ENCODE data around the gene CIDEB. TPM values are rescaled to one million over a fixed set of nuclear protein-coding genes. Genes with fewer than 3 reads are reported as not detected.

CIDEB gene
- total RNA-seq, 1 experiment from 2014 or later, result 9.9 TPM

DNA sequence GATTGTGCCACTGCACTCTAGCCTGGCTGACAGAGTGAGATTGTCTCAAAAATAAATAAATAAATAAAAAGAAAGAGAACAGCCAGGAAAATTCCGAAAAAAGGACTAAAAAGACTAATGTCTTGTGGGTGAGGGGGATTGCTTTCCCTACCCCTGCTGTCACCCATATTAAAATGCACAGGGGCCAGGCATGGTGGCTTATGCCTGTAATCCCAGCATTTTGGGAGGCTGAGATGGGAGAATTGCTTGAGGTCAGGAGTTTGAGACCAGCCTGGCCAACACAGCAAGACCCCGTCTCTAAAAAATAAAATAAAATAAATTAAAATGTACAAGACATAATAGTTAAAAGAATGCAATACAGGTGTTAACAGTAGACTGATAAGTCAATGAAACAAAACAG lies 14.3 kb downstream of the CIDEB start:
- Histone ChIP-seq H3K79me2 (ENCODE audit: low read length) (peaks cover 9% of the 10 kb centered on the region), H3K9me3 (ENCODE audit: low read length) (no peaks in the 10 kb centered on the region), H3K9ac (ENCODE audit: low read length) (no peak overlapping the region), H2AFZ (ENCODE audit: low read length) (no peak overlapping the region), H3K27me3 (ENCODE audit: low read length) (no peaks in the 10 kb centered on the region), H3K4me1 (ENCODE audit: low read length) (peaks cover 14% of the 10 kb centered on the region), H3K27ac (ENCODE audit: low read length) (no peak overlapping the region), H3K4me3 (ENCODE audit: low read length) (no peak overlapping the region), H3K4me2 (ENCODE audit: low read depth, low read length, poor library complexity, severe bottlenecking) (no peak overlapping the region), H4K20me1 (ENCODE audit: insufficient read depth, low read depth, low read length) (no peaks in the 10 kb centered on the region), H3K9me2 (replicated peaks; ENCODE audit: insufficient read depth, low read length) (no peaks in the 10 kb centered on the region), H3K36me3 (ENCODE audit: insufficient read depth, low read length) (peaks cover 25% of the 10 kb centered on the region; the same call in 1 of the 2 replicates)
- no peak for DNase-seq

DNA sequence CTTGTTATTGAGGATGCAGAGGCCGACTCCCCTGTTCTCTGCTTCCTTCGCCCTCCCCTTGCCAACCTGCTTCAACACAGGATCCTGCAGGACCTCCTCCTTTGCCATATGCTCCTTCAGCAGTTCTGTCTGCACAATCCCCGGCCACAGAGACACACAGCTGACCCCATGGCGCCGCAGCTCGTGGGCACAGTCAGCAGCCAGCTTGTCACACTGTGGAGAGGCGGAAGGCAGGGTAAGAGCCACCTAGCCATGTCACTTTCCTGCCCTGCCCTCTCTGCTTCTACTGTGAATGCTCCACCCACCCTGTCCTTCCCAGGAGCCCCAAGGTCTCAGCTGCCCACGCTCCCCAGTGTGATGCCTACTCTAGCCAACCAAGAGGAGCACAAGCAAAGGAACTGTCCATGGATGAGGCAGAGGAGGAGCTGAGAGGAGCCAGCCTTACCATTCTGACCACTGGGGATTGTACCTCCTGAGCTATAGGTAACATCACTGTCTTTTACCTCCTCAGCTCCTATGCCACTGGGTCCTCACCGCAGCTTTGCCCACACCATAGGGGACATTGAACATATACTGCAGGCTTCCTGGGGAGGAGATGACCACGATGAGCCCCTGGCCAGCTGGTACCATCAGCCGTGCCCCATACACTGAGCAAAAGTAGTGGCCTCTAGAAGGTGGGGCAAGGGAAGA lies 15.5 kb downstream of the CIDEB start:
- Histone ChIP-seq H3K79me2 (ENCODE audit: low read length) (peaks cover 11% of the 10 kb centered on the region; the same call in 1 of the 2 replicates), H2AFZ (ENCODE audit: low read length) (no peak overlapping the region), H3K4me2 (ENCODE audit: low read depth, low read length, poor library complexity, severe bottlenecking) (no peak overlapping the region), H3K9me2 (replicated peaks; ENCODE audit: insufficient read depth, low read length) (no peaks in the 10 kb centered on the region), H3K27ac (ENCODE audit: low read length) (no peak overlapping the region), H4K20me1 (ENCODE audit: insufficient read depth, low read depth, low read length) (no peaks in the 10 kb centered on the region), H3K9ac (ENCODE audit: low read length) (no peak overlapping the region), H3K4me3 (ENCODE audit: low read length) (no peak overlapping the region), H3K27me3 (ENCODE audit: low read length) (no peaks in the 10 kb centered on the region), H3K36me3 (ENCODE audit: insufficient read depth, low read length) (peaks cover 25% of the 10 kb centered on the region; the same call in 1 of the 2 replicates), H3K4me1 (ENCODE audit: low read length) (peaks cover 3% of the 10 kb centered on the region), H3K9me3 (ENCODE audit: low read length) (no peaks in the 10 kb centered on the region)
- DNase-seq, result no peak

- H2AFZ ChIP-seq (ENCODE audit: low read length), result no peak overlapping the region
- DNase-seq, result no peak
- H3K4me1 ChIP-seq (ENCODE audit: low read length), result no peaks in the 10 kb centered on the region
- H3K4me3 ChIP-seq (ENCODE audit: low read length), result no peak overlapping the region
- H3K4me2 ChIP-seq (ENCODE audit: low read depth, low read length, poor library complexity, severe bottlenecking), result no peak overlapping the region
- H3K79me2 ChIP-seq (ENCODE audit: low read length), result peaks cover 11% of the 10 kb centered on the region; the same call in 1 of the 2 replicates
- no peaks in the 10 kb centered on the region for H3K27me3 ChIP-seq (ENCODE audit: low read length)
- no peaks in the 10 kb centered on the region for H3K9me2 ChIP-seq (replicated peaks; ENCODE audit: insufficient read depth, low read length)
- H3K9ac ChIP-seq (ENCODE audit: low read length), result no peak overlapping the region
- H3K36me3 ChIP-seq (ENCODE audit: insufficient read depth, low read length), result peaks cover 25% of the 10 kb centered on the region; the same call in 1 of the 2 replicates
- H3K27ac ChIP-seq (ENCODE audit: low read length), result no peak overlapping the region
- H4K20me1 ChIP-seq (ENCODE audit: insufficient read depth, low read depth, low read length), result no peaks in the 10 kb centered on the region
- no peaks in the 10 kb centered on the region for H3K9me3 ChIP-seq (ENCODE audit: low read length)
Measured at GRCh38 chr14:24291446-24292117, 16.2 kb downstream of the CIDEB start.

GRCh38 chr14:24290746-24291145 lies 17.0 kb downstream of the CIDEB start:
- no peaks in the 10 kb centered on the region for H4K20me1 ChIP-seq (ENCODE audit: insufficient read depth, low read depth, low read length)
- no peak overlapping the region for H3K4me2 ChIP-seq (ENCODE audit: low read depth, low read length, poor library complexity, severe bottlenecking)
- DNase-seq, result no peak
- peaks cover 19% of the 10 kb centered on the region; the same call in 1 of the 2 replicates for H3K36me3 ChIP-seq (ENCODE audit: insufficient read depth, low read length)
- peaks cover 11% of the 10 kb centered on the region; the same call in 1 of the 2 replicates for H3K79me2 ChIP-seq (ENCODE audit: low read length)
- no peaks in the 10 kb centered on the region for H3K27me3 ChIP-seq (ENCODE audit: low read length)
- no peak overlapping the region for H3K27ac ChIP-seq (ENCODE audit: low read length)
- no peak overlapping the region for H2AFZ ChIP-seq (ENCODE audit: low read length)
- H3K9me2 ChIP-seq (replicated peaks; ENCODE audit: insufficient read depth, low read length), result no peaks in the 10 kb centered on the region
- H3K4me1 ChIP-seq (ENCODE audit: low read length), result no peaks in the 10 kb centered on the region
- no peak overlapping the region for H3K4me3 ChIP-seq (ENCODE audit: low read length)
- H3K9me3 ChIP-seq (ENCODE audit: low read length), result no peaks in the 10 kb centered on the region
- no peak overlapping the region for H3K9ac ChIP-seq (ENCODE audit: low read length)

GRCh38 chr14:24289649-24290280 lies 18.0 kb downstream of the CIDEB start:
- no peak overlapping the region for H3K4me2 ChIP-seq (ENCODE audit: low read depth, low read length, poor library complexity, severe bottlenecking)
- H3K27me3 ChIP-seq (ENCODE audit: low read length), result no peaks in the 10 kb centered on the region
- no peaks in the 10 kb centered on the region for H3K9me2 ChIP-seq (replicated peaks; ENCODE audit: insufficient read depth, low read length)
- no peaks in the 10 kb centered on the region for H4K20me1 ChIP-seq (ENCODE audit: insufficient read depth, low read depth, low read length)
- no peak overlapping the region for H3K4me3 ChIP-seq (ENCODE audit: low read length)
- DNase-seq, result no peak
- H2AFZ ChIP-seq (ENCODE audit: low read length), result no peak overlapping the region
- peaks cover 12% of the 10 kb centered on the region; the same call in 1 of the 2 replicates for H3K36me3 ChIP-seq (ENCODE audit: insufficient read depth, low read length)
- H3K9ac ChIP-seq (ENCODE audit: low read length), result no peak overlapping the region
- no peaks in the 10 kb centered on the region for H3K9me3 ChIP-seq (ENCODE audit: low read length)
- H3K27ac ChIP-seq (ENCODE audit: low read length), result no peak overlapping the region
- no peaks in the 10 kb centered on the region for H3K4me1 ChIP-seq (ENCODE audit: low read length)
- peaks cover 11% of the 10 kb centered on the region; the same call in 1 of the 2 replicates for H3K79me2 ChIP-seq (ENCODE audit: low read length)

DNA sequence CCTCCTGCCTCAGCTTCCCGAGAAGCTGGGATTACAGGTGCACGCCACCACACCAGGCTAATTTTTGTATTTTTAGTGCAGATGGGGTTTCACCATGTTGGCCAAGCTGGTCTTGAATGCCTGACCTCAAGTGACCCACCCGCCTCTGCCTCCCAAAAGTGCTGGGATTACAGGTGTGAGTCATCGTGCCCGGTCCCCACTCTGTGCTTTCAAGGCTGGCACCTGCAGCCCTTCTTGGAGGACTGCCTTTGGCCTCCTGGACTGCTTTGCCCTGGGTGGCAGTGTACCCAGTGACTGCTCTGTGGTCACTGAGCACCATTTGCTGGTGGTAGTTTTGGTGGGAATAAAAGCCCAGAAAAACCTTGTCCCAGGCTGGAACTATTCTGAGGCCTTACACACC lies 20.8 kb downstream of the CIDEB start:
- Histone ChIP-seq H3K9me2 (replicated peaks; ENCODE audit: insufficient read depth, low read length) (no peaks in the 10 kb centered on the region), H2AFZ (ENCODE audit: low read length) (no peak overlapping the region), H3K4me1 (ENCODE audit: low read length) (no peaks in the 10 kb centered on the region), H3K9me3 (ENCODE audit: low read length) (no peaks in the 10 kb centered on the region), H3K79me2 (ENCODE audit: low read length) (peaks cover 14% of the 10 kb centered on the region; the same call in 1 of the 2 replicates), H3K27me3 (ENCODE audit: low read length) (no peaks in the 10 kb centered on the region), H3K4me3 (ENCODE audit: low read length) (no peak overlapping the region), H3K27ac (ENCODE audit: low read length) (no peak overlapping the region), H3K4me2 (ENCODE audit: low read depth, low read length, poor library complexity, severe bottlenecking) (no peak overlapping the region), H3K36me3 (ENCODE audit: insufficient read depth, low read length) (peaks cover 12% of the 10 kb centered on the region; the same call in 1 of the 2 replicates), H3K9ac (ENCODE audit: low read length) (no peak overlapping the region), H4K20me1 (ENCODE audit: insufficient read depth, low read depth, low read length) (no peaks in the 10 kb centered on the region)
- DNase-seq, result no peak

DNA sequence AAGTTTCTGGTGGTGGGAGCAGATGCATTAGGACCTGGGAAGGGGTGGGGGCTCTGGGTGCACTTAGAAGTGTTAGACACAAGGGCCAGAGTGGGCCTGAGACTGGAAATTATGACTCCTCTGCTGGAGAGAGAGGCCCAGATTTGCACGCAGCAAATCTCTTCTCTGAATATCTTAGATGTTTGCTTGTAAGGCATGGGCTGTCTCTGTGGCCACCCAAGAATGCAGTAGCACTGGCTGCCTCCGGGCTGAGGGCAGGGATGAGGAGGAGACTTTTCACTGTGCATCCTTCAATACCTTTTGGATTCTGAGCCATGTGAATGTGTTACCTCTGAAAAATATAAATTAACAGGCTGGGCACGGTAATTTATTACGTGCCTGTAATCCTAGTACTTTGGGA lies 22.4 kb downstream of the CIDEB start:
- H4K20me1 ChIP-seq (ENCODE audit: insufficient read depth, low read depth, low read length), result no peaks in the 10 kb centered on the region

DNA sequence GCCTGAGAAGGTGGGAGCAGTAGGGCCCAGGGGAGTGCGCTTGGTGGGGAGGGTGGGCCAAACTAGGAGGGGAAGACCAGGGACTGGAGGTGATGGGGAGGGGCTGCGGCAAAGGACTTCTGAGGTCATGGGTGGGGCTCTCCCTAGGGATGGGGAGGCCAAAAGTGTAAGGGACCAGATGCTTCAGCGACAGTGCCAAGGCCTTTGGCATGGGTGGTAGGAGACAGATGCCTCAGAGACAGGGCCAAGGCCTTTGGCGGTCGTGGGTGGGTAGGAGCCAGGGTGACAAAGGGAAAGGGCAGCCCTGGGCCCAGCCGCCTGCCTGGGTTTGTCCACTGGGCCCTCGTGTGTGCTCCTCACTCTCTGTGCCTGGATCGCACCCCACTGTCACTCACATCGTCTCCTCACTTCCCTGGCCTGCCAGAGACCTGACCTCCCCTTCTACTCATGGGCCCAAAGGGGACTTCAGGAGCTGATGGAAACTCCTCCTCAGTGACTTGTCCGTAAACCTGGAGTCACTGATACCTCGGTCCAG lies 23.2 kb downstream of the CIDEB start:
- Histone ChIP-seq H3K4me1 (ENCODE audit: low read length) (peaks cover 9% of the 10 kb centered on the region), H4K20me1 (ENCODE audit: insufficient read depth, low read depth, low read length) (no peaks in the 10 kb centered on the region), H3K4me2 (ENCODE audit: low read depth, low read length, poor library complexity, severe bottlenecking) (no peak overlapping the region), H3K36me3 (ENCODE audit: insufficient read depth, low read length) (peaks cover 4% of the 10 kb centered on the region; the same call in 1 of the 2 replicates), H3K9me2 (replicated peaks; ENCODE audit: insufficient read depth, low read length) (no peaks in the 10 kb centered on the region), H3K4me3 (ENCODE audit: low read length) (no peak overlapping the region), H2AFZ (ENCODE audit: low read length) (no peak overlapping the region), H3K79me2 (ENCODE audit: low read length) (peaks cover 23% of the 10 kb centered on the region), H3K9me3 (ENCODE audit: low read length) (no peaks in the 10 kb centered on the region), H3K9ac (ENCODE audit: low read length) (no peak overlapping the region), H3K27ac (ENCODE audit: low read length) (no peak overlapping the region), H3K27me3 (ENCODE audit: low read length) (no peaks in the 10 kb centered on the region)
- DNase-seq, result no peak

More for the DNA sequence above, 22.4 kb downstream of the CIDEB start:
- Histone ChIP-seq H3K36me3 (ENCODE audit: insufficient read depth, low read length) (peaks cover 12% of the 10 kb centered on the region; the same call in 1 of the 2 replicates), H3K79me2 (ENCODE audit: low read length) (peaks cover 18% of the 10 kb centered on the region; the same call in 1 of the 2 replicates), H3K9ac (ENCODE audit: low read length) (no peak overlapping the region; the same call in 1 of the 2 replicates), H3K27ac (ENCODE audit: low read length) (no peak overlapping the region), H3K27me3 (ENCODE audit: low read length) (no peaks in the 10 kb centered on the region), H3K4me2 (ENCODE audit: low read depth, low read length, poor library complexity, severe bottlenecking) (no peak overlapping the region), H2AFZ (ENCODE audit: low read length) (no peak overlapping the region), H3K9me2 (replicated peaks; ENCODE audit: insufficient read depth, low read length) (no peaks in the 10 kb centered on the region), H3K4me1 (ENCODE audit: low read length) (peaks cover under 1% of the 10 kb centered on the region; the same call in 1 of the 2 replicates), H3K9me3 (ENCODE audit: low read length) (no peaks in the 10 kb centered on the region), H3K4me3 (ENCODE audit: low read length) (no peak overlapping the region)
- DNase-seq, result no peak

Measured in Karpas-422 (cell line).